Measurements from ENCODE around the gene TTLL13. TPM values are rescaled to one million over a fixed set of nuclear protein-coding genes. Genes with fewer than 3 reads are reported as not detected.
A peak's percentile ranks its signal among the peaks of the same experiment; 100 is the strongest.
"Not testable (repeated sequence)": the region's sequence is repeated elsewhere in the genome, so short reads cannot be mapped to it uniquely, and the experiment has no call there.

Gene TTLL13
- total RNA-seq, 1 experiment from 2014 or later = not detected

GRCh38 chr15:90287101-90287500 is 37.7 kb downstream of the TTLL13 start:
- DNase-seq (ENCODE audit: low spot score) = no peak

- DNase-seq (ENCODE audit: low spot score) = no peak
Observed at GRCh38 chr15:90287946-90288345, 38.6 kb downstream of the TTLL13 start.

GRCh38 chr15:90291679-90292356 is 42.5 kb downstream of the TTLL13 start:
- peak; percentile 46 for DNase-seq (ENCODE audit: low spot score)

- peak; percentile 69 for DNase-seq (ENCODE audit: low spot score)
Observed at GRCh38 chr15:90293040-90293810, 43.9 kb downstream of the TTLL13 start.

GRCh38 chr15:90294159-90294558 is 44.8 kb downstream of the TTLL13 start:
- no peak for DNase-seq (ENCODE audit: low spot score)

- DNase-seq (ENCODE audit: low spot score) = no peak
Observed at GRCh38 chr15:90294601-90295269, 45.4 kb downstream of the TTLL13 start.

- no peak for DNase-seq (ENCODE audit: low spot score)
Observed at GRCh38 chr15:90295270-90295648, 45.9 kb downstream of the TTLL13 start.

GRCh38 chr15:90296316-90296884 is 47.0 kb downstream of the TTLL13 start:
- not testable (repeated sequence) for DNase-seq (ENCODE audit: low spot score)

- DNase-seq (ENCODE audit: low spot score) = no peak
Observed at GRCh38 chr15:90297021-90297420, 47.7 kb downstream of the TTLL13 start.

GRCh38 chr15:90300541-90300940 is 51.2 kb downstream of the TTLL13 start:
- DNase-seq (ENCODE audit: low spot score) = no peak

GRCh38 chr15:90300988-90301706 is 51.8 kb downstream of the TTLL13 start:
- peak; percentile 59 for DNase-seq (ENCODE audit: low spot score)

- DNase-seq (ENCODE audit: low spot score) = no peak
Observed at GRCh38 chr15:90301707-90302300, 52.4 kb downstream of the TTLL13 start.

GRCh38 chr15:90305355-90305754 is 56.0 kb downstream of the TTLL13 start:
- not testable (repeated sequence) for DNase-seq (ENCODE audit: low spot score)

GRCh38 chr15:90305932-90306331 is 56.6 kb downstream of the TTLL13 start:
- DNase-seq (ENCODE audit: low spot score) = no peak

- DNase-seq (ENCODE audit: low spot score) = no peak
Observed at GRCh38 chr15:90306560-90306959, 57.2 kb downstream of the TTLL13 start.

GRCh38 chr15:90307661-90308060 is 58.3 kb downstream of the TTLL13 start:
- DNase-seq (ENCODE audit: low spot score) = no peak

- DNase-seq (ENCODE audit: low spot score) = no peak
Observed at GRCh38 chr15:90309020-90309419, 59.7 kb downstream of the TTLL13 start.
